PC-3 (cell line): ENCODE measurements around the gene CNTNAP2. TPM values are rescaled to one million over a fixed set of nuclear protein-coding genes. Genes with fewer than 3 reads are reported as not detected.

Source experiments
- ATAC-seq: fragments of 200-7000 bp; cut with Tn5 transposase; 2 replicates; pipeline ENCODE4 v1.9.1; 2020; ENCODE audit warnings: mild to moderate bottlenecking, moderate library complexity
- BruUV-seq: library from RNA; stranded (reverse); fragments of 400-500 nt; replicated peaks from 2 replicates; lab custom pipeline; 2021; lab: Mats Ljungman, UMichigan
- CTCF ChIA-PET: fragments of 300-600 bp; sonication (Branson Sonifier 250); formaldehyde crosslinking; loops from one replicate; lab custom pipeline; 2022; ENCODE audit warnings: antibody characterized with exemption; lab: Charles Lee
- POLR2A ChIA-PET: fragments of 300-600 bp; sonication (Branson Sonifier 250); formaldehyde crosslinking; loops from one replicate; lab custom pipeline; 2022; ENCODE audit warnings: antibody characterized with exemption; ENCODE audit not compliant: unreplicated experiment; lab: Charles Lee
- DNase-seq: peaks from one replicate; pipeline ENCODE4 v3.0.0-alpha.2; 2015
- H2AFZ ChIP-seq: fragments of 300-600 bp; sonication (generic); 2 replicates; pipeline ENCODE4 v1.6.0; 2016; ENCODE audit warnings: antibody characterized with exemption, low read length
- H3F3A ChIP-seq: fragments of 300-600 bp; sonication (generic); one replicate; pipeline ENCODE4 v1.6.0; 2017; ENCODE audit warnings: antibody characterized with exemption, low read length, control low read depth, mild to moderate bottlenecking; ENCODE audit not compliant: unreplicated experiment
- H3K27ac ChIP-seq: fragments of 300-600 bp; sonication (generic); 2 replicates; pipeline ENCODE4 v1.5.1; 2016; ENCODE audit warnings: mild to moderate bottlenecking, low read length
- H3K27me3 ChIP-seq: fragments of 300-600 bp; sonication (generic); 2 replicates; pipeline ENCODE4 v1.6.1; 2016; ENCODE audit warnings: low read length, mixed read lengths
- H3K36me3 ChIP-seq: fragments of 300-600 bp; sonication (generic); 2 replicates; pipeline ENCODE4 v1.6.1; 2016; ENCODE audit warnings: low read depth, mixed run types, low read length, mixed read lengths
- H3K4me1 ChIP-seq: fragments of 300-600 bp; sonication (generic); 2 replicates; pipeline ENCODE4 v1.5.1; 2016; ENCODE audit warnings: low read length; ENCODE audit not compliant: insufficient read depth
- H3K4me2 ChIP-seq: fragments of 300-600 bp; sonication (generic); 2 replicates; pipeline ENCODE4 v1.6.0; 2016; ENCODE audit warnings: low read length
- H3K4me3 ChIP-seq: fragments of 300-600 bp; sonication (generic); 2 replicates; pipeline ENCODE4 v1.5.1; 2016; ENCODE audit warnings: mild to moderate bottlenecking, low read length, mixed read lengths
- H3K79me2 ChIP-seq: fragments of 300-600 bp; sonication (generic); 2 replicates; pipeline ENCODE4 v1.6.1; 2017; ENCODE audit warnings: low read length, mixed read lengths
- H3K9ac ChIP-seq: fragments of 300-600 bp; sonication (generic); 2 replicates; pipeline ENCODE4 v1.6.0; 2016; ENCODE audit warnings: mild to moderate bottlenecking, low read length
- H3K9me2 ChIP-seq: fragments of 300-600 bp; sonication (generic); replicated peaks from 2 replicates; pipeline ENCODE4 v1.6.1; 2016; ENCODE audit warnings: mixed run types, low read length, mixed read lengths
- H3K9me3 ChIP-seq: fragments of 300-600 bp; sonication (generic); 2 replicates; pipeline ENCODE4 v1.6.1; 2016; ENCODE audit warnings: low read length, mixed read lengths
- H4K20me1 ChIP-seq: fragments of 300-600 bp; sonication (generic); 2 replicates; pipeline ENCODE4 v1.6.1; 2016; ENCODE audit warnings: low read length, mixed read lengths
- CTCF ChIP-seq: fragments of 300-600 bp; sonication (generic); conservative IDR thresholded peaks from 2 replicates; pipeline ENCODE4 v1.5.1; 2017; ENCODE audit warnings: antibody characterized with exemption, low read depth, mild to moderate bottlenecking, low read length
- EZH2 ChIP-seq: fragments of 300-600 bp; sonication (generic); IDR thresholded peaks from one replicate; pipeline ENCODE4 v1.6.1; 2017; ENCODE audit warnings: antibody characterized with exemption, mild to moderate bottlenecking, low read length; ENCODE audit not compliant: unreplicated experiment
- EZH2phosphoT487 ChIP-seq: fragments of 300-600 bp; sonication (generic); IDR thresholded peaks from 2 replicates; pipeline ENCODE4 v1.6.1; 2018; ENCODE audit warnings: mild to moderate bottlenecking, antibody characterized with exemption, low read length, borderline replicate concordance
- intact Hi-C: fragments of 100-400 bp; cut with micrococcal nuclease; formaldehyde crosslinking; loops from 2 replicates; pipeline ENCODE4 v1.9.0; 2023
- total RNA-seq: library from RNA; depleted of rRNA; stranded (reverse); fragments of >200 nt; gene quantifications from 2 replicates; pipeline ENCODE4 v1.2.3, GENCODE V29; 2014

Gene CNTNAP2
- total RNA-seq, 1 experiment from 2014 or later, result 1.5 TPM

GRCh38 chr7:146658604-146659003 is 542.0 kb downstream of the CNTNAP2 start:
- no peaks in the 10 kb centered on the region for H3F3A ChIP-seq
- no peak for TF ChIP-seq CTCF
- no peak for TF ChIP-seq EZH2phosphoT487
- no peak for TF ChIP-seq EZH2
- BruUV-seq, result no TSS peak

GRCh38 chr7:146659732-146660131 is 543.1 kb downstream of the CNTNAP2 start:
- CTCF ChIA-PET, result no interaction called here
- intact Hi-C loops, result no loop called here
- H3K27me3 ChIP-seq, result no peaks in the 10 kb centered on the region

More at GRCh38 chr7:146658604-146659003, 542.0 kb downstream of the CNTNAP2 start:
- Histone ChIP-seq H3K9ac (no peak overlapping the region), H3K4me2 (no peak overlapping the region), H3K4me1 (peaks cover 13% of the 10 kb centered on the region), H3K9me2 (no peaks in the 10 kb centered on the region), H3K79me2 (no peaks in the 10 kb centered on the region), H2AFZ (no peak overlapping the region), H3K36me3 (no peaks in the 10 kb centered on the region), H3K4me3 (no peak overlapping the region), H3K9me3 (no peaks in the 10 kb centered on the region), H3K27ac (no peak overlapping the region), H4K20me1 (no peaks in the 10 kb centered on the region), H3K27me3 (no peaks in the 10 kb centered on the region)
- no peak for ATAC-seq
- no peak for DNase-seq
- ChIA-PET POLR2A (no interaction called here), CTCF (no interaction called here)
- intact Hi-C loops, result no loop called here

More at GRCh38 chr7:146659732-146660131, 543.1 kb downstream of the CNTNAP2 start:
- POLR2A ChIA-PET, result no interaction called here
- no peak for DNase-seq
- Histone ChIP-seq H3K79me2 (no peaks in the 10 kb centered on the region), H3K9me2 (no peaks in the 10 kb centered on the region), H4K20me1 (no peaks in the 10 kb centered on the region), H3K9ac (no peak overlapping the region), H2AFZ (no peak overlapping the region), H3K4me3 (no peak overlapping the region), H3K9me3 (no peaks in the 10 kb centered on the region), H3K4me2 (no peak overlapping the region), H3K36me3 (no peaks in the 10 kb centered on the region), H3F3A (no peaks in the 10 kb centered on the region), H3K27ac (no peak overlapping the region), H3K4me1 (peaks cover 13% of the 10 kb centered on the region)
- BruUV-seq, result no TSS peak
- no peak for ATAC-seq
- TF ChIP-seq EZH2 (no peak), EZH2phosphoT487 (no peak), CTCF (no peak)
